NCI-H2227 (cell line): ENCODE data around the gene SERTAD3.
"Not testable (repeated sequence)": the region's sequence is repeated elsewhere in the genome, so short reads cannot be mapped to it uniquely, and the experiment has no call there.

Source experiments
- DNase-seq: peaks from one replicate; lab custom pipeline; 2025; ENCODE audit not compliant: unreplicated experiment; lab: John Stamatoyannopoulos, UW

The SERTAD3 gene

GRCh38 chr19:40458597-40458974, 14.5 kb upstream of the SERTAD3 start:
- no peak for DNase-seq

GRCh38 chr19:40457953-40458596, 13.9 kb upstream of the SERTAD3 start:
- DNase-seq = no peak

- DNase-seq = no peak
Observed at GRCh38 chr19:40457048-40457447, 12.9 kb upstream of the SERTAD3 start.

GRCh38 chr19:40453943-40454342, 9.8 kb upstream of the SERTAD3 start:
- not testable (repeated sequence) for DNase-seq

GRCh38 chr19:40453151-40453735, 9.1 kb upstream of the SERTAD3 start:
- no peak for DNase-seq

- DNase-seq = no peak
Observed at GRCh38 chr19:40452016-40452415, 7.9 kb upstream of the SERTAD3 start.

- no peak for DNase-seq
Observed at GRCh38 chr19:40450664-40451063, 6.5 kb upstream of the SERTAD3 start.

- DNase-seq = no peak
Observed at GRCh38 chr19:40449506-40449905, 5.4 kb upstream of the SERTAD3 start.

- DNase-seq = no peak
Observed at GRCh38 chr19:40446263-40446784, 2.2 kb upstream of the SERTAD3 start.

GRCh38 chr19:40445780-40446262, 1.7 kb upstream of the SERTAD3 start:
- DNase-seq = peak; percentile 66

- DNase-seq = no peak
Observed at GRCh38 chr19:40444825-40445312, 734 bp upstream of the SERTAD3 start.

GRCh38 chr19:40443131-40443999, 770 bp downstream of the SERTAD3 start:
- DNase-seq = peak; percentile 100

- no peak for DNase-seq
Observed at GRCh38 chr19:40442328-40443130, 1.6 kb downstream of the SERTAD3 start.

GRCh38 chr19:40441719-40442253, 2.3 kb downstream of the SERTAD3 start:
- no peak for DNase-seq

- no peak for DNase-seq
Observed at GRCh38 chr19:40438284-40438683, 5.9 kb downstream of the SERTAD3 start.

- DNase-seq = peak; percentile 99
Observed at GRCh38 chr19:40433391-40434216, 10.5 kb downstream of the SERTAD3 start.

- not testable (repeated sequence) for DNase-seq
Observed at GRCh38 chr19:40432760-40433159, 11.4 kb downstream of the SERTAD3 start.

GRCh38 chr19:40431698-40432097, 12.4 kb downstream of the SERTAD3 start:
- no peak for DNase-seq

- DNase-seq = not testable (repeated sequence)
Observed at GRCh38 chr19:40430242-40430641, 13.9 kb downstream of the SERTAD3 start.
